Amniotic stem cell (primary cell): ENCODE data around the gene KLF3.

ENCODE experiments used
- DNase-seq: peaks from one replicate; lab custom pipeline; 2025; lab: John Stamatoyannopoulos, UW

The KLF3 gene

GRCh38 chr4:38656111-38656510 lies 7.9 kb upstream of the KLF3 start:
- no peak for DNase-seq

GRCh38 chr4:38659346-38659745 lies 4.7 kb upstream of the KLF3 start:
- no peak for DNase-seq

GRCh38 chr4:38660838-38661237 lies 3.2 kb upstream of the KLF3 start:
- DNase-seq, result no peak

GRCh38 chr4:38661371-38661770 lies 2.6 kb upstream of the KLF3 start:
- no peak for DNase-seq

- no peak for DNase-seq
Observed at GRCh38 chr4:38662522-38663089, 1.4 kb upstream of the KLF3 start.

GRCh38 chr4:38663090-38663800 lies 754 bp upstream of the KLF3 start:
- DNase-seq, result no peak

- DNase-seq, result no peak
Observed at GRCh38 chr4:38664706-38665401, 855 bp downstream of the KLF3 start.

GRCh38 chr4:38665551-38666411 lies 1.8 kb downstream of the KLF3 start:
- DNase-seq, result no peak

GRCh38 chr4:38666766-38667084 lies 2.7 kb downstream of the KLF3 start:
- no peak for DNase-seq

- DNase-seq, result peak; percentile 96
Observed at GRCh38 chr4:38667085-38667893, 3.3 kb downstream of the KLF3 start.

- no peak for DNase-seq
Observed at GRCh38 chr4:38668203-38668971, 4.4 kb downstream of the KLF3 start.

GRCh38 chr4:38669208-38669607 lies 5.2 kb downstream of the KLF3 start:
- no peak for DNase-seq

GRCh38 chr4:38670109-38670901 lies 6.3 kb downstream of the KLF3 start:
- DNase-seq, result no peak

GRCh38 chr4:38670939-38671591 lies 7.1 kb downstream of the KLF3 start:
- DNase-seq, result no peak

- no peak for DNase-seq
Observed at GRCh38 chr4:38671592-38671940, 7.6 kb downstream of the KLF3 start.

GRCh38 chr4:38672074-38672396 lies 8.0 kb downstream of the KLF3 start:
- no peak for DNase-seq

- no peak for DNase-seq
Observed at GRCh38 chr4:38672397-38673129, 8.6 kb downstream of the KLF3 start.

GRCh38 chr4:38673130-38673978 lies 9.4 kb downstream of the KLF3 start:
- DNase-seq, result no peak
